Parathyroid adenoma (tissue), 2 donors: Measurements from ENCODE around the gene SDC4.

Experiments used
- H2AFZ ChIP-seq: fragments of 300-600 bp; sonication (generic); one replicate; pipeline ENCODE4 v1.7.0; 2017; ENCODE audit warnings: antibody characterized with exemption, mild to moderate bottlenecking
- H3K27ac ChIP-seq: fragments of 300-600 bp; sonication (generic); one replicate; pipeline ENCODE4 v1.7.0; 2017
- H3K27me3 ChIP-seq: fragments of 300-600 bp; sonication (generic); one replicate; pipeline ENCODE4 v1.7.0; 2017; ENCODE audit warnings: low read length; ENCODE audit not compliant: control insufficient read depth, insufficient read depth
- H3K36me3 ChIP-seq: fragments of 300-600 bp; sonication (generic); one replicate; pipeline ENCODE4 v1.7.0; 2017; ENCODE audit warnings: low read length; ENCODE audit not compliant: control insufficient read depth, insufficient read depth
- H3K4me1 ChIP-seq: fragments of 300-600 bp; sonication (generic); one replicate; pipeline ENCODE4 v1.7.0; 2017; ENCODE audit warnings: control low read depth
- H3K4me2 ChIP-seq: fragments of 300-600 bp; sonication (generic); one replicate; pipeline ENCODE4 v1.7.0; 2017; ENCODE audit warnings: low read length
- H3K4me3 ChIP-seq: fragments of 300-600 bp; sonication (generic); one replicate; pipeline ENCODE4 v1.7.0; 2017; ENCODE audit warnings: low read depth, low read length
- H3K79me2 ChIP-seq: fragments of 300-600 bp; sonication (generic); one replicate; pipeline ENCODE4 v1.7.0; 2017; ENCODE audit warnings: control low read depth
- H3K9ac ChIP-seq: fragments of 300-600 bp; sonication (generic); one replicate; pipeline ENCODE4 v1.7.0; 2017; ENCODE audit warnings: mild to moderate bottlenecking
- H3K9me3 ChIP-seq: fragments of 300-600 bp; sonication (generic); one replicate; pipeline ENCODE4 v1.7.0; 2017; ENCODE audit warnings: low read length; ENCODE audit not compliant: control insufficient read depth
- CTCF ChIP-seq: fragments of 300-600 bp; sonication (generic); IDR thresholded peaks from one replicate; pipeline ENCODE4 v1.7.0; 2017; ENCODE audit warnings: antibody characterized with exemption, mild to moderate bottlenecking
- donor health status: primary hyperparathyroidism.

The SDC4 gene

DNA sequence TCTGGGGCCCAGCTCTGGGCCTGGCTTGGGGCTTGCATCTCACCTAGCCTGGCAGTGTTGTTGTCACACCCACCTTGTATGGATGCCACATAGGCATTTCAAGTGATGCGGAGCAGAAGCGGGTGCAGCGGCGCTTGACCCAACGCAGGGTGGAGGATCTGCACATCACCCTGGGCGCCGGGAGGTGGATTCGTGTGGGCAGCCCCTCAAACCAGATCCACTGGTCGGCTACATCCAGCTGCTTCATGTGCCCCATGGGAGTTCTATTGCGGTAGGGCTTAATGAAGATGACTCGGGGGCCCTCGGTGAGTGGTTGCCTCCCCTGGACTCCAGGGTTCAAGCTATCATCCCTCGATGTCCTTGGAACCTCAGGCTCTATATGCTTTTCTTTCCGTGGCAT lies 26.7 kb upstream of the SDC4 start:
- Histone ChIP-seq H3K36me3 (no peaks in the 10 kb centered on the region), H3K9me3 (no peaks in the 10 kb centered on the region), H2AFZ (no peak overlapping the region), H3K9ac (no peak overlapping the region), H3K79me2 (peaks cover 10% of the 10 kb centered on the region), H3K27me3 (no peaks in the 10 kb centered on the region), H3K4me3 (no peak overlapping the region), H3K4me1 (peaks cover 11% of the 10 kb centered on the region), H3K4me2 (no peak overlapping the region), H3K27ac (no peak overlapping the region)
- TF ChIP-seq CTCF: no peak

DNA sequence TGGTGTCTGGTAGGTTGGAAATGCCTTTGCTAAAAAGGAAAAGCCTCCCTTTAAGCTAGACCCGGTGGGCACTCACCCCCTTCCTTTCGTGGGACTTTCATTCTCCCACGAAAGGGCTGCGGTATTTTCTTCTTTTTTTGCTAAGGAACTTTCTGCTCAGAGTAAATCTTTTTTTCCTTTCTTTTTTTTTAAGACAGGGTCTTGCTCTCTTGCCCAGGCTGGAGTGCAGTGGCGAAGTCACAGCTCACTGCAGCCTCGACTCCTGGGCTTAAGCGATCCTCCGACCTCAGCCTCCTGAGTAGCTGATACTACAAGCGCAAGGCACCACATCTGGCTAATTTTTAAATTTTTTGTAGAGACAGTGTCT lies 25.9 kb upstream of the SDC4 start:
- H2AFZ ChIP-seq: peak overlapping the region; percentile 78
- peaks cover 11% of the 10 kb centered on the region for H3K4me1 ChIP-seq
- H3K4me3 ChIP-seq: no peak overlapping the region
- no peaks in the 10 kb centered on the region for H3K27me3 ChIP-seq
- no peak overlapping the region for H3K9ac ChIP-seq
- peaks cover 10% of the 10 kb centered on the region for H3K79me2 ChIP-seq
- TF ChIP-seq CTCF: no peak
- H3K9me3 ChIP-seq: no peaks in the 10 kb centered on the region
- H3K36me3 ChIP-seq: no peaks in the 10 kb centered on the region
- H3K4me2 ChIP-seq: peak overlapping the region; percentile 47
- H3K27ac ChIP-seq: no peak overlapping the region

- Histone ChIP-seq H3K4me3 (peak overlapping the region; percentile 14), H3K27me3 (no peaks in the 10 kb centered on the region), H3K9me3 (no peaks in the 10 kb centered on the region), H3K9ac (no peak overlapping the region), H3K4me1 (peaks cover 11% of the 10 kb centered on the region), H3K36me3 (no peaks in the 10 kb centered on the region), H3K4me2 (peak overlapping the region; percentile 47), H3K79me2 (peaks cover 10% of the 10 kb centered on the region), H3K27ac (no peak overlapping the region), H2AFZ (peak overlapping the region; percentile 78)
- TF ChIP-seq CTCF: peak; percentile 95
Observed at GRCh38 chr20:45373353-45374100, 25.3 kb upstream of the SDC4 start.

- Histone ChIP-seq H3K9me3 (no peaks in the 10 kb centered on the region), H3K27ac (no peak overlapping the region), H3K79me2 (peaks cover 10% of the 10 kb centered on the region), H3K27me3 (no peaks in the 10 kb centered on the region), H3K9ac (no peak overlapping the region), H3K4me1 (peaks cover 9% of the 10 kb centered on the region), H2AFZ (peak overlapping the region; percentile 78), H3K4me2 (no peak overlapping the region), H3K4me3 (no peak overlapping the region), H3K36me3 (no peaks in the 10 kb centered on the region)
- no peak for TF ChIP-seq CTCF
Observed at GRCh38 chr20:45372646-45373352, 24.6 kb upstream of the SDC4 start.
